ENCODE measurements around the gene PJVK. TPM values are rescaled to one million over a fixed set of nuclear protein-coding genes. Genes with fewer than 3 reads are reported as not detected.
"Not testable (repeated sequence)": the region's sequence is repeated elsewhere in the genome, so short reads cannot be mapped to it uniquely, and the experiment has no call there.

PJVK gene
- total and polyA plus RNA-seq, 8 donors, result 0.88 to 7.1 (median 1.7) TPM

DNA sequence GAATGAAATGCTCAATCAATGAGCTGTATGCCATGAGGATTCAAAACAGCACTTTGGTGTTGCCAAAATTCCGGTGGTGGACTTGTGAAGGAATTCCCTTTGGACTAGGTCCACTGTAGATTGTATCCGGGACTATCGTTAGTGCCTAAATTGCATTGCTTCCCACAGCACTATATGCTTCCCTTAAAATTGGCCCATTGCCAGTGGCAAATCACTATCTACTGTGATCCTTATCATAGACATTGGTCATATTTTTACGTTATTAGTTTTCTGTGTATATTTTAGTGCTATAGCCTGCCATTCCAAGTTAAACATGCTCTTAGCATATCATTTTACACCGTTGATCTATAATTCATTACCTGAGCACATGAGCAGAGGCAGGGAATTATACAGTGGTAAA, 1.7 kb downstream of the PJVK start:
- no peak for DNase-seq
- H3K36me3 ChIP-seq, result no peaks in the 10 kb centered on the region
- H3K4me1 ChIP-seq, result peaks cover 10 to 20% (median 14%) of the 10 kb centered on the region in 3 donors
- TF ChIP-seq, protein P1, sequence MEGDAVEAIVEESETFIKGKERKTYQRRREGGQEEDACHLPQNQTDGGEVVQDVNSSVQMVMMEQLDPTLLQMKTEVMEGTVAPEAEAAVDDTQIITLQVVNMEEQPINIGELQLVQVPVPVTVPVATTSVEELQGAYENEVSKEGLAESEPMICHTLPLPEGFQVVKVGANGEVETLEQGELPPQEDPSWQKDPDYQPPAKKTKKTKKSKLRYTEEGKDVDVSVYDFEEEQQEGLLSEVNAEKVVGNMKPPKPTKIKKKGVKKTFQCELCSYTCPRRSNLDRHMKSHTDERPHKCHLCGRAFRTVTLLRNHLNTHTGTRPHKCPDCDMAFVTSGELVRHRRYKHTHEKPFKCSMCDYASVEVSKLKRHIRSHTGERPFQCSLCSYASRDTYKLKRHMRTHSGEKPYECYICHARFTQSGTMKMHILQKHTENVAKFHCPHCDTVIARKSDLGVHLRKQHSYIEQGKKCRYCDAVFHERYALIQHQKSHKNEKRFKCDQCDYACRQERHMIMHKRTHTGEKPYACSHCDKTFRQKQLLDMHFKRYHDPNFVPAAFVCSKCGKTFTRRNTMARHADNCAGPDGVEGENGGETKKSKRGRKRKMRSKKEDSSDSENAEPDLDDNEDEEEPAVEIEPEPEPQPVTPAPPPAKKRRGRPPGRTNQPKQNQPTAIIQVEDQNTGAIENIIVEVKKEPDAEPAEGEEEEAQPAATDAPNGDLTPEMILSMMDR (IDR thresholded peaks at IDR 0.05), result no peak
- no peaks in the 10 kb centered on the region for H3K27me3 ChIP-seq
- H3K27ac ChIP-seq, result no peak overlapping the region
- H3K4me3 ChIP-seq, result no peak overlapping the region
- 47 to 51% methylated on average over 5 of the region's 5 CpGs for WGBS, 2 donors
- no peak for FAIRE-seq
- intact Hi-C loops (cut with DNase I), result no loop called here
- ATAC-seq, result no peak
- H3K9me3 ChIP-seq, result no peaks in the 10 kb centered on the region

GRCh38 chr2:178455947-178456346, 4.8 kb downstream of the PJVK start:
- no peaks in the 10 kb centered on the region for H3K36me3 ChIP-seq
- no peak for ATAC-seq
- no peak overlapping the region for H3K4me3 ChIP-seq
- no peak overlapping the region for H3K27ac ChIP-seq
- H3K27me3 ChIP-seq, result no peaks in the 10 kb centered on the region
- no peak for FAIRE-seq
- H3K9me3 ChIP-seq, result no peaks in the 10 kb centered on the region
- intact Hi-C loops (cut with DNase I), result no loop called here
- 86 to 94% methylated on average over 5 of the region's 5 CpGs for WGBS, 2 donors
- no peaks in the 10 kb centered on the region for H3K4me1 ChIP-seq
- TF ChIP-seq, protein P1 (IDR thresholded peaks at IDR 0.05), result no peak
- no peak for DNase-seq

DNA sequence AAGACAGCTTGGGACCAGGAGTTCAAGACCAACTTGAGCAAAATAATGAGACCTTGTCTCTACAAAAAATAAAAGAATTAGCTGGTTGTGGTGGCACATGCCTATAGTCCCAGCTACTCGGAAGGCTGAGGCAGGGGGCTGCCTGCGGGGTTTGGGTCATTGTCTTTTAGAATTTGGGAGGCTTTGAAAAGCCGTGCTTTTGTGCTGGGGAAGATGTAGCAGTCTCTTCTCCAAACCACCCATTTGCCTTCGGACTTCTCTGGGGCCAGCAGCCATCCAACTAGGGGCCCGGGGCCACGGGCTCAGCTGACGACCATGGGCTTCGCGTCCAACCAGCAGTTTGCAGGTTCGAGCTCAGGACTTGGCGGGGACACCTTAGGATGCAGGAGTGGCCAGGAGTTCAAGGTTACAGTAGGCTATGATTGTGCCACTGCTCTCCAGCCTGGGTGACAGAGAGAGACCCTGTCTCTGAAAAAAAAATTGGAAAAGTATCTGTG, 6.3 kb downstream of the PJVK start:
- no peaks in the 10 kb centered on the region for H3K9me3 ChIP-seq
- intact Hi-C loops (cut with DNase I), result no loop called here
- FAIRE-seq (no peak), ATAC-seq (no peak), DNase-seq (no peak)
- no peaks in the 10 kb centered on the region for H3K27me3 ChIP-seq
- no peaks in the 10 kb centered on the region for H3K4me1 ChIP-seq
- no peak overlapping the region for H3K27ac ChIP-seq
- H3K4me3 ChIP-seq, result no peak overlapping the region
- TF ChIP-seq, protein P1 (IDR thresholded peaks at IDR 0.05), result no peak
- H3K36me3 ChIP-seq, result no peaks in the 10 kb centered on the region
- 83 to 86% methylated on average over 11 of the region's 11 CpGs for WGBS, 2 donors

GRCh38 chr2:178469219-178469849, 18.2 kb downstream of the PJVK start:
- DNase-seq (no peak), ATAC-seq (no peak), FAIRE-seq (no peak)
- no peaks in the 10 kb centered on the region for H3K27me3 ChIP-seq
- WGBS, 2 donors, result 81 to 84% methylated on average over 7 of the region's 7 CpGs
- H3K36me3 ChIP-seq, result peaks cover 0 to 10% (median 7%) of the 10 kb centered on the region in 3 donors
- no peaks in the 10 kb centered on the region for H3K4me1 ChIP-seq
- intact Hi-C loops (cut with DNase I), result no loop called here
- H3K9me3 ChIP-seq, result no peaks in the 10 kb centered on the region
- H3K27ac ChIP-seq, result no peak overlapping the region
- no peak overlapping the region for H3K4me3 ChIP-seq
- TF ChIP-seq, protein P1 (IDR thresholded peaks at IDR 0.05), result no peak

DNA sequence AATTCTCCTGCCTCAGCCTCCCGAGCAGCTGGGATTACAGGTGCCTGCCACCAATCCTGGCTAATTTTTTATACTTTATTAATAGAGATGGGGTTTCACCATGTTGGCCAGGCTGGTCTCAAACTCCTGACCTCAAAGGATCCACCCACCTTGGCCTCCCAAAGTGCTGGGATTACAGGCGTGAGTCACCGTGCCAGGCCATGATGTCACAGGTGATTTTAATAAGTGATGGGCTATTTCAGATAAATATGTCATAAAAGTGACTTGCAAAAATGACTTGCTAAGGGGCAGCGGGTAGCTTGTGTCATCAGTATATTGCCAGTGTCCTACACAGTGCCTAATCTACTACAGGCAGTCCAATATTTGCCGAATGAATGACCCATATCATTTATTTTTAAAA, 20.1 kb downstream of the PJVK start:
- 93% methylated on average over 5 of the region's 5 CpGs for WGBS, 2 donors
- H3K27me3 ChIP-seq; ATAC-seq; H3K9me3 ChIP-seq; FAIRE-seq; intact Hi-C loops (cut with DNase I); H3K36me3 ChIP-seq; DNase-seq; H3K27ac ChIP-seq; H3K4me1 ChIP-seq; H3K4me3 ChIP-seq: not testable (repeated sequence)

Measured in pancreas (tissue), 10 donors.